Esophagus muscularis mucosa (tissue), 4 donors: ENCODE measurements around the gene TAF11L14. TPM values are rescaled to one million over a fixed set of nuclear protein-coding genes. Genes with fewer than 3 reads are reported as not detected.

Experiments used
- DNase-seq: peaks from one replicate; pipeline ENCODE4 v3.0.0-alpha.2; 2017; ENCODE audit errors: extremely low spot score
- H3K27ac ChIP-seq, 4 donors: fragments of 200-600 bp; sonication (generic); replicated peaks in 1 of 4; 1 replicate in 3 of 4; 2 replicates in 1 of 4; pipeline ENCODE4 v1.5.1; 2016 to 2019; ENCODE audit warnings: mild to moderate bottlenecking in 1 of 4
- H3K27me3 ChIP-seq, 4 donors: fragments of 200-600 bp; sonication (generic); one replicate each; pipeline versions ENCODE4 v1.5.1 to v1.6.0; 2016 to 2019
- H3K36me3 ChIP-seq, 4 donors: fragments of 200-600 bp; sonication (generic); one replicate each; pipeline ENCODE4 v1.5.1; 2016 to 2019
- H3K4me1 ChIP-seq, 4 donors: fragments of 200-600 bp; sonication (generic); one replicate each; pipeline ENCODE4 v1.5.1; 2016 to 2019
- H3K4me3 ChIP-seq, 4 donors: fragments of 200-600 bp; sonication (generic); 1 replicate in 2 of 4; 2 replicates in 2 of 4; pipeline ENCODE4 v1.5.1; 2016 to 2019; ENCODE audit warnings: mild to moderate bottlenecking in 4 of 4, moderate library complexity in 1 of 4
- H3K9me3 ChIP-seq, 4 donors: fragments of 200-600 bp; sonication (generic); 1 replicate in 3 of 4; 2 replicates in 1 of 4; pipeline ENCODE4 v1.5.1; 2016 to 2019
- CTCF ChIP-seq, 3 experiments: fragments of 200-600 bp in 2 of 3; fragments of 450-650 bp in 1 of 3; sonication (generic) in 2 of 3; IDR thresholded peaks; one replicate each; pipeline ENCODE4 v1.5.1; 2017 to 2019; ENCODE audit warnings: antibody characterized with exemption in 3 of 3, mild to moderate bottlenecking in 2 of 3, moderate library complexity in 1 of 3
- EP300 ChIP-seq: sonication (generic); formaldehyde crosslinking; IDR thresholded peaks from one replicate; pipeline ENCODE4 v1.6.1; 2017; ENCODE audit warnings: antibody characterized with exemption
- POLR2A ChIP-seq: fragments of 450-650 bp; IDR thresholded peaks from one replicate; pipeline ENCODE4 v1.6.1; 2017; ENCODE audit warnings: antibody characterized with exemption, moderate library complexity, mild to moderate bottlenecking, low read depth
- POLR2AphosphoS5 ChIP-seq, 2 donors: sonication (generic); formaldehyde crosslinking; IDR thresholded peaks; one replicate each; pipeline ENCODE4 v1.6.1; 2017; ENCODE audit warnings: antibody characterized with exemption in 2 of 2
- WGBS: methylation state at CpG from one replicate; pipeline ENCODE4 v1.1.5; 2018; 5-methylcytosine and 5-hydroxymethylcytosine counted together
- intact Hi-C: fragments of 100-400 bp; cut with DNase I; formaldehyde crosslinking; loops from one replicate; pipeline ENCODE4 v1.15.1; 2023
- small RNA-seq, 3 donors: library from RNA; depleted of rRNA; stranded (forward); fragments of <200 nt; gene quantifications; one replicate each; pipeline ENCODE3, GENCODE V24; 2016
- total RNA-seq, 4 donors: library from RNA; depleted of rRNA; stranded (reverse); fragments of >200 nt; gene quantifications; one replicate each; pipeline versions ENCODE4 v1.1.0 to v1.2.1, GENCODE V29; 2016

Gene TAF11L14
- total RNA-seq, 4 donors from 2014 or later: not detected

- H3K36me3 ChIP-seq: no peaks in the 10 kb centered on the region
- H3K27me3 ChIP-seq: no peaks in the 10 kb centered on the region
- no peaks in the 10 kb centered on the region for H3K4me1 ChIP-seq
- 80% methylated on average over 3 of the region's 4 CpGs for WGBS
- no peak for DNase-seq
- no peaks in the 10 kb centered on the region for H3K9me3 ChIP-seq
- intact Hi-C loops: no loop called here
- TF ChIP-seq POLR2AphosphoS5 (IDR thresholded peaks at IDR 0.05): no peak
- TF ChIP-seq EP300: no peak
- no peak for TF ChIP-seq POLR2A
- no peak for TF ChIP-seq CTCF (IDR thresholded peaks at IDR 0.05)
- no peak overlapping the region for H3K27ac ChIP-seq
- no peak overlapping the region for H3K4me3 ChIP-seq
These were observed 44.6 kb downstream of the TAF11L14 start for GRCh38 chr5:17678751-17679324.

GRCh38 chr5:17679597-17680203, 45.4 kb downstream of the TAF11L14 start:
- intact Hi-C loops: no loop called here
- Histone ChIP-seq H3K4me3 (no peak overlapping the region), H3K36me3 (no peaks in the 10 kb centered on the region), H3K27me3 (no peaks in the 10 kb centered on the region), H3K4me1 (no peaks in the 10 kb centered on the region), H3K9me3 (no peaks in the 10 kb centered on the region), H3K27ac (no peak overlapping the region)
- DNase-seq: no peak
- whole genome bisulfite sequencing: 83% methylated on average over 8 of the region's 8 CpGs
- TF ChIP-seq CTCF (IDR thresholded peaks at IDR 0.05) (no peak), POLR2AphosphoS5 (IDR thresholded peaks at IDR 0.05) (no peak), POLR2A (no peak), EP300 (no peak)

- intact Hi-C loops: no loop called here
- 74% methylated on average over 2 of the region's 2 CpGs for WGBS
These were observed 46.5 kb downstream of the TAF11L14 start for GRCh38 chr5:17680737-17681136.

More at GRCh38 chr5:17680737-17681136, 46.5 kb downstream of the TAF11L14 start:
- Histone ChIP-seq H3K4me1 (no peaks in the 10 kb centered on the region), H3K4me3 (no peak overlapping the region), H3K9me3 (no peaks in the 10 kb centered on the region), H3K36me3 (no peaks in the 10 kb centered on the region), H3K27me3 (no peaks in the 10 kb centered on the region), H3K27ac (no peak overlapping the region)
- no peak for DNase-seq
- TF ChIP-seq POLR2A (no peak), EP300 (no peak), POLR2AphosphoS5 (IDR thresholded peaks at IDR 0.05) (no peak), CTCF (IDR thresholded peaks at IDR 0.05) (no peak)

Small RNAs within 50 kb of the gene (small RNA-seq; reads per million reads assigned to genes)
- gene AC233724.1 (0 reads per million in 3 donors), gene AC233724.12 (0 reads per million in 3 donors), gene AC233724.2 (0 reads per million in 3 donors), gene AC233724.3 (0 reads per million in 3 donors), gene AC233724.4 (0 reads per million in 3 donors), gene AC233724.6 (0 reads per million in 3 donors), gene AC233724.7 (0 reads per million in 3 donors)

Other genes with a start within 250 kb of the TAF11L14 start
- gene TAF11L2, start 136.2 kb upstream of the TAF11L14 start, total RNA-seq: not detected
- not detected for gene TAF11L3, start 116.1 kb upstream of the TAF11L14 start, total RNA-seq
- gene TAF11L4, start 112.7 kb upstream of the TAF11L14 start, total RNA-seq: not detected
- gene TAF11L5, start 109.2 kb upstream of the TAF11L14 start, total RNA-seq: not detected
- not detected for gene TAF11L6, start 105.8 kb upstream of the TAF11L14 start, total RNA-seq
- gene TAF11L7, start 48.7 kb upstream of the TAF11L14 start, total RNA-seq: not detected
- gene TAF11L8, start 43.5 kb upstream of the TAF11L14 start, total RNA-seq: not detected
- gene TAF11L9, start 40.1 kb upstream of the TAF11L14 start, total RNA-seq: not detected
- gene TAF11L10, start 36.6 kb upstream of the TAF11L14 start, total RNA-seq: not detected
- not detected for gene TAF11L11, start 30.3 kb upstream of the TAF11L14 start, total RNA-seq
- not detected for gene TAF11L12, start 24.1 kb upstream of the TAF11L14 start, total RNA-seq
- not detected for gene TAF11L13, start 2.4 kb upstream of the TAF11L14 start, total RNA-seq